Adrenal gland (tissue), 5 donors: Measurements from ENCODE around the gene RUNX3.

Experiments
- CTCF ChIP-seq, 6 experiments: fragments of 450-650 bp in 4 of 6; fragments of 200-600 bp in 2 of 6; sonication (generic) in 1 of 6; IDR thresholded peaks; 1 replicate in 5 of 6; 2 replicates in 1 of 6; pipeline versions ENCODE4 v1.5.1 to v1.8.0; 2016 to 2021; ENCODE audit warnings: antibody characterized with exemption in 6 of 6, mild to moderate bottlenecking in 2 of 6, moderate library complexity in 1 of 6
- POLR2A ChIP-seq, 2 donors: fragments of 450-650 bp; IDR thresholded peaks; one replicate each; pipeline ENCODE4 v1.6.1; 2017; ENCODE audit warnings: antibody characterized with exemption in 2 of 2, mild to moderate bottlenecking in 2 of 2, moderate library complexity in 1 of 2
- donor health status: DM: no; HTN: no; CAD: no.

GRCh38 chr1:24961961-24962861 is 32.1 kb upstream of the RUNX3 start:
- no peak for TF ChIP-seq CTCF (IDR thresholded peaks at IDR 0.05)
- TF ChIP-seq POLR2A (IDR thresholded peaks at IDR 0.05) = no peak
